GM18520 (cell line): Measurements from ENCODE around the gene COL27A1.
A peak's percentile ranks its signal among the peaks of the same experiment; 100 is the strongest.

Source experiments
- ATAC-seq: cut with Tn5 transposase; IDR thresholded peaks from one replicate; pipeline ENCODE4 v1.9.1; 2021; ENCODE audit not compliant: unreplicated experiment

COL27A1 gene

DNA sequence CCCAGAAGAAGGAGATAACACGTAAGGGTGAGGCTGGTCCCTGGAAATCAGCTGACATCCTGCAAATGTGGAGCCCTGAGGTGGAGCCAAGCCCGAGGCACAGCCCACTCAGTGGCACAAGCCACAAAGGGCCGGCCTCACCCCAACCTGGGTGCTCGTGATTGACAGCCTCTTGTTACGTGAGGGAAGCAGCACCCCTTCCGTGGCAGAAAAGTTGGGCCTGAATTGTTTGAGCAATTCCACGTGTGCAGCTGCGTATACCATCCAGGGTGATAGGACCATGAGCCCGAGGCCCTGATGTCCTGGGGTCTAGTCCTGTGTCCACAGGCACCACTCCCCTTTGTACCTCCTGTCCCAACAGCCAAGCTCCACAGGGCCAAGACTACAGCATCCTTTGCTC, 179.2 kb downstream of the COL27A1 start:
- no peak for ATAC-seq

- no peak for ATAC-seq
These were observed 180.4 kb downstream of the COL27A1 start for GRCh38 chr9:114335745-114336144.

GRCh38 chr9:114336157-114336556, 180.8 kb downstream of the COL27A1 start:
- no peak for ATAC-seq

GRCh38 chr9:114336699-114337395, 181.5 kb downstream of the COL27A1 start:
- no peak for ATAC-seq

- no peak for ATAC-seq
These were observed 182.8 kb downstream of the COL27A1 start for GRCh38 chr9:114338187-114338586.

DNA sequence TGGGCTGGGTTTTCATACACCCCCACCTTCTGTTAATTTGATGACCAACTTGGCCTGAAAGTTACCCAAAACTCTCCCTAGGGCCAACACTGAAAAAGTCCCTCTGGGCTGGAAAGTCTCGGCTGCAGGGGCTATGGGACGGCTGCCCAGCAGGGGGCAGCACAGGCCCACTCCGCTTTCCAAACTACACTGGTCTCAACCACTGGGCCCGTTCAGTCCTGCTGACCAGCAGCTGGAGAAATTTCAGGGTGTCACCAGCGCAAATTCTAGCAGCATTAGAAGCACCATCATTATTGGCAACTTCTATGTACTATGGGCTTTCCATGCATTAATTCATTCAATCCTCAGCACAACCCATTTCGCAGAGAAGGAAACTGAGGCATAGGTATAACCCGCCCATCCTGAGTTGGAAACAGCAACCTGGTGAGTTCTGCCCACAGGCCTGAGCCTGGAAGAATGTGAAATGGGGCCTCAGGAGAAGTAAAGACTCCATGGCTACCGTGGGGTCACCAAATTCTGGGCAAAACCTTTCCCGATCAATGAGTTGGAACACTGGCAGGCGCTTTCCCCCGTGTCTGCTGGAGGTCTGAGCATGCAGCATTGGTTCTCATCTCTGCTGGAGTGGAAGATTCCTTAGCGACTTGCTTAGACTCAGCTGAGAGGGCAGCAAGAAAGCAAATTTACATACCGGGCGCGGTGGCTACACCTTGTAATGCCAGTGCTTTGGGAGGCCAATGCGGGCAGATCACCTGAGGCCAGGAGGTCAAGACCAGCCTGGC, 184.0 kb downstream of the COL27A1 start:
- no peak for ATAC-seq

GRCh38 chr9:114341152-114341830, 186.0 kb downstream of the COL27A1 start:
- ATAC-seq, result no peak

- ATAC-seq, result no peak
These were observed 186.7 kb downstream of the COL27A1 start for GRCh38 chr9:114341991-114342390.

DNA sequence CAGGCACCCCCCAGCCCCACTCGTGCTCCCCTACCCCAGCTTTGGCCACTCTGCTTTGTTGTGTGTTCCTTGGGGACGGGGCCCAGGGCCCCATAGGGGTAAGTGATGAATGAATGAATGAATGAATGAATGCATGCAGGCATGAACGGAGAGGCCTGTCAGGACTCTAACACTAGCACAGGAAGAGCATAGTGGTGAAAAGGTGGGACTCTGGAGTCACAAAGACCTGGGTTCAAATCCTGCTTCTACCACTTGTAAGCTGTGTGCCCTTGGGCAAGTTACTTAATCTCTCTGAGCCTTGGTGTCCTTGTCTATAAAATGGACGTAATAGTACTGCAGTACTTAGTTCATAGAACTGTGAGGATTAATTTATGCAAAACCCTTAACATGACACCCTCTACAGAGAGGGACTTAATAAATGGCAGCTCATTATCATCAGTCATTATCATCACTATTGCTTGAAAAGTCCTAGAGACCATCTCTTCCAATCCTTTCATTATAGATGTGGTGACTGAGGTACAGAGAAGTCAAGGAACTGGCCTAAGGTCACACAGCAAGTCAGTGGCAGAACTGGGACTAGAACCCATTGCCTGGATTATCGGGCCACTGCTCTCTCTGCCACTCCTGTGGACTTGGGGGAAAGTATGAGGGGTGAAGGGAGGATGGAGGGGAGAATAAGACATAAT, 187.6 kb downstream of the COL27A1 start:
- ATAC-seq, result no peak

DNA sequence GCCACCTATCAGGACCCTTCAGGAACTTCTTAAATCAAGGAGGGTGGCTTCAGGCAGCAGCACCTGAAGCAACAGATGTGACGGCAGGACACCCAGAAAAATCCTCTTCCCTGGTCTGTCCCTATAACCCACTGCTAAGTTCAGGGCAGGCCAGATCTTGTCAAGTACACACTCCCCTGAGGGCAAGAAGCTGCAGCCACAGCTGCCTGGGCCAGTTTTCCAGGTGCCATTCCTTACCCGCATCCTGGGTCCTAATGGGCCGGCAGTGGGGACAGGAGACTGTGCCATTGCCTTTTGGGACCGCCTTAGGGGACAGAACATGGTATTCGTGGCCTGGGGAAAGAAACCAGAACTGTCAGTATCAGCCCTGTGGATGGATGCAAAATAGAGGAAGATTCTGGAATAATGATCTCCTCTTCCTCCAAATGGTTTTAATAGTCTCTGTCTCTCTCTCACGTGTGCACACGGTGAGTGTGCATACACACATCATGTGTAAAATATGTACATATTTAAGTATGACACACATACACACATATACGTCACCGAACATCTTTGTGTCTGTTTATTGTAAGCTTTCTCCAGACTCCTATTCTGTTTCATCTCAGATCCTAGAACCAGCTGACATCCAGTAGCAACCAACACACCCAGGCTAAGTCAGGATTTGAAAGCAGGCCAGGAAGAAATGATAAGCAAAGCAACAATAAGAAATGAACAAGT, 188.3 kb downstream of the COL27A1 start:
- ATAC-seq, result no peak

DNA sequence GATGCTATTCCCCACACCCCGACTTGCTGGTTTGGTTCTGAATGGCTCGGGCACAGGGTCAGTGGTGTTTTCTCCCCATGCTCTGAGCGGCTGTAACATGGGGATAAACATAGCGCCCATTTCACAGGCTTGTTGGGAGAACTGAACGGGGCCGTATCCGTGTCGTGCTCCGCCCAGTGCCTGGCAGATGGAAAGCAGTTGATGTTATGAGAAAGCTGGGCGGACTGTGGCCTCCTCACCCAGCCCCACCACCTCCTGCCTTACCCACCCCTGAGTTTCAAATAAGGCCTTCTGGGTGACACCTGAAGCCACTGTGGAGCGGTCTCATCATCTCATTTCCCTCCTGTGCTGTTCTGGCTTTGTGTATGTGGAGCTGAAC, 188.8 kb downstream of the COL27A1 start:
- ATAC-seq, result no peak

- ATAC-seq, result no peak
These were observed 189.4 kb downstream of the COL27A1 start for GRCh38 chr9:114344692-114345091.

GRCh38 chr9:114345493-114346065, 190.2 kb downstream of the COL27A1 start:
- ATAC-seq, result no peak

- ATAC-seq, result no peak
These were observed 190.8 kb downstream of the COL27A1 start for GRCh38 chr9:114346146-114346545.

GRCh38 chr9:114347675-114348074, 192.3 kb downstream of the COL27A1 start:
- ATAC-seq, result no peak

DNA sequence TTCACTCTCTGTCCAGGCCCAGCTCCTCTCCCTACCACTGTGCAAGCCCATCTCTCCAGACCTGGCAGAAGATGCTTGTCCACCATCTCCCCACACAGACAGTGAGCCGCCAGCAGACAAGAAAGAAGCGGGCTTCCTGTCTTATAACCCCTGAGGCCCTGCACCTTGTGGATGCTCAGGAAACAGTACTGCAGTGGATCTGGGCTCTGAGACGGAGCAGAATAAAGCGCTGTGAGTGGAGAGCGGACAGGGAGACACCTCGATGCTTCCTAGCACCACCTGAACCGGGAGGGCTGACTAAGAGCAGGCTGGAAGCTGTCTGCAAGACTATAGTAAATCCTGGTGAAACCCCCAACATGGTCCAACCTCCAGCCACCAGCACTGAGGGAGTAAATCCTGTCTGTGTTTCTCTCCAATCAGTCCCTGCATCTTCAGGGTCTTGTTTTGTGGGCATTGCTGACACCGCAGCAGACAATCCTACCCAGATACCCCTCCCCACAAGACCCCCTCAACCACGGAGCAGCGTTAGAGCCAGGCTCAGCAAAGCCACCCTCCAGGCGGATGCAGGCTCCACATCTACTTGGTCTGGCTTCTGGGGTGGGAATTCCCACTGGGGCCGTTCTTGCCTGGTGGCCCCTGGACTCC, 193.0 kb downstream of the COL27A1 start:
- ATAC-seq, result no peak

DNA sequence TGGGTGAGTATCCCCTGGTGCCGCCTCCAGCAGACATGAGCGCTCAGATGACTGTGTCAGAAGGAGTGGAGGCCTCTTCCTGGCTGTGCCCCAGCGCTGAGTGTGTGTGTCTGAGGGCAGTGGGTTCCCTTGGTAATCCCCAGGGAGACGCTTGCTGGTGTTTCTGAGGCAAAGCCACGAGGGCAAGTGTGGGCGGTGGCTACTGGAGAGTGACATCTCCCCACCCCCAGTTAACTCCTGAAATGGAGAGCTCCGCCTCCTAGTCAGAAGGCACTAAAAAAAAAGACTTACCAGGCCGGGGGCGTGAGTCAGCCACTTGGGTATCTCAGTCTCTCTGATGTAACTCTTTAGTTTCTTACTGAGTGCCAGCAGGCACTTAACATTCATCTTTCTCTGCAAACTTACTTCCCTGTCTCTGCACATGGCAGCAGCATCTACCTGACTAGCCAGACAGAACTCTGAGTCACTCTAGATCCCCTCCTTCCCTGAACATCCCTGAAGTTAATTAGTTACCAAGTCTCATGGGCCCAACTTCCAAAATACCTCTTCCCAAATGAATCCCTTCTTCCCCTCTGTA, 193.7 kb downstream of the COL27A1 start:
- peak; percentile 90 for ATAC-seq

GRCh38 chr9:114349713-114350480, 194.6 kb downstream of the COL27A1 start:
- no peak for ATAC-seq
